HT-29 (cell line): Measurements from ENCODE around the gene CACUL1. TPM values are rescaled to one million over a fixed set of nuclear protein-coding genes. Genes with fewer than 3 reads are reported as not detected.
"Not testable (repeated sequence)": the region's sequence is repeated elsewhere in the genome, so short reads cannot be mapped to it uniquely, and the experiment has no call there.

Source experiments
- DNase-seq: peaks from one replicate; pipeline ENCODE4 v3.0.0-alpha.2; 2015; ENCODE audit warnings: low spot score
- total RNA-seq: library from RNA; depleted of rRNA; stranded (reverse); fragments of >200 nt; shearing (Covaris generic); gene quantifications from 2 replicates; pipeline ENCODE4 v1.2.3, GENCODE V29; 2014

The CACUL1 gene
- total RNA-seq, 1 experiment from 2014 or later = 34.2 TPM

DNA sequence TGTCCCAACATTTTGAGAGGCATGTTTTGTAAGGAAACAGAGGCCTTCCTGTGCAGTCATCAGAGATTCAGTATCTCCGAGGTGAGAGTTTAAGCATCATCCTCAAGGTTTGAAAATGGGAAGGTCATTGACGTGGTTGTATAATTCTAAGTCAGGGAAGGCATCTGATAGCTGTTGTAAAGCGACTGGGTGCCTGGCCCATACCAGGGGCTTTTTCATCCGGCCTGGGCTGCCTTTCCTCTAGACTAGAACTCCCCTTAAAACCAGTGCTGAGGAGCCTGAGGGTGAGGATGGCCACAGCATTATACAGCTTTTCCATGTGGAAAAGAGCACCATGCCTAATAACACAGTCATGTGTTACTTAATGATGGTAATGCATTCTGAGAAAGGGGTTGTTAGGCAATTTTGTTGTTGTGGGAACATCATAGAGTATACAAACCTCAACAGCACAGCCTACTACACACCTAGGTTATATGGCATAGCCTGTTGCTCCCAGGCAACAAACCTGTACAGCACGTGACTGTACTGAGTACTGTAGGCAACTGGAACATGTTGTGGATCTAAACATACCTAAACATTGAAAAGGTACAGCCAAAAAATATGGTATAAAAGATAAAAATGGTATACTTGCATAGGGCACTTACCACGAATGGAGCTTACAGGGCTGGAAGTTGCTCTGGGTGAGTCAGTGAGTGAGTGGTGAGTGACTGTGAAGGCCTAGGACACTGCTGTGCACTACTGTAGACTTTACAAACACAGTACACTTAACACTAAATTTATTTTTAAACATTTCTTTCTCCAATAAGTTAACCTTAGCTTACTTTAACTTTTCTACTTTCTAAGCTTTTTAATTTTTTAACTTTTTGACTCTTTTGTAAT is 13.5 kb upstream of the CACUL1 start:
- no peak for DNase-seq

DNA sequence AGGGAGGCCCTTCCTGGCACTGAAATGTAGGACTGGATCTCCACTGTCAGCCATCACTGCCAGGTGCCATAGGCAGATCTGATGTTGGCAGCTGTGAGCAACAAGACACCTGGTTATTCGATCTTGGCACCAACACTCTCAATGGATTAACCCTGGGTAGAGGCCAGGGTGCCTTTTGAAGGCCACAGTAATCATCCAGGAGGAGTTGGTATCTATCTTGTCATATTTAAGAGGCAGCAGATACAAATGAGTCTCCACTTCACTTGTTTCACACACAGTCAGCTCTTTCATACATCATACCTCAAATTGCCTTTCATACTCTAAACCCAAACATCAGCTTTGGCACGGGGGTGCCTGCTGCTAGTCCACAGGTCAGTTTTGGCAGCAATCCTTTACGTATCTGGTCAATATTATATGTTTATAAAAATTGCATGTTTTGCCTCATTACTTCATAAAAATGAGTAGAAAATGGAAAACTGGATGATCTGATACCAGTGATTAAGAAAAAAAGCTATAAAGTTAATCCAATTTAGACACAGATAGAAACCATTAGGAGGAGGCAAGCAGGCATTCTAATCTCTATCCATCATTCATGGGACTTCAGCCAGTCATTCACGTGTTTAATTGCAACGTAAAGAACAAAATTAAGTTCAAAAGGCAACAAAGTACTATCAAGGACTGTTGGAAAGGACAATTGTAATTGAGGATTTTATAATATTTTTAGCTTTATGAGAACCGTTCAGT is 12.7 kb upstream of the CACUL1 start:
- DNase-seq = no peak

DNA sequence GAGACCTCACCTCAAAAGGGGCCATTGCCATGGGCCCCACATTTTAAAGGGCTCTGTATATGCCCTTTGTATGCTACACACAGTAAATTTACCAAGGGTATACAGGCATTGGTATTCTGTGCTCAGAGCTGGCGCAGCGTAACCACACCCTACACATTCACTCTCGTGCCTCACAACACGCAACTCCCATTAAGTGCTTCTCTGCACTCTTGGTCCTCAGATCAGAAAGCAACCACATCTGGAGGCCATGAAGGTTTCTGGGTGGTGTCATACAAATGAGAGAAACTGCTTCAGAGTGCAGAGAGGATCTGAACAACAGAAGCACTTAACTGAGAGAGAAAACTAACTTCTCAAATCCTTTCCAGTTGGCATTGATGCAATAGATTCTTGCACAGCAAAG is 9.4 kb upstream of the CACUL1 start:
- DNase-seq = no peak

DNA sequence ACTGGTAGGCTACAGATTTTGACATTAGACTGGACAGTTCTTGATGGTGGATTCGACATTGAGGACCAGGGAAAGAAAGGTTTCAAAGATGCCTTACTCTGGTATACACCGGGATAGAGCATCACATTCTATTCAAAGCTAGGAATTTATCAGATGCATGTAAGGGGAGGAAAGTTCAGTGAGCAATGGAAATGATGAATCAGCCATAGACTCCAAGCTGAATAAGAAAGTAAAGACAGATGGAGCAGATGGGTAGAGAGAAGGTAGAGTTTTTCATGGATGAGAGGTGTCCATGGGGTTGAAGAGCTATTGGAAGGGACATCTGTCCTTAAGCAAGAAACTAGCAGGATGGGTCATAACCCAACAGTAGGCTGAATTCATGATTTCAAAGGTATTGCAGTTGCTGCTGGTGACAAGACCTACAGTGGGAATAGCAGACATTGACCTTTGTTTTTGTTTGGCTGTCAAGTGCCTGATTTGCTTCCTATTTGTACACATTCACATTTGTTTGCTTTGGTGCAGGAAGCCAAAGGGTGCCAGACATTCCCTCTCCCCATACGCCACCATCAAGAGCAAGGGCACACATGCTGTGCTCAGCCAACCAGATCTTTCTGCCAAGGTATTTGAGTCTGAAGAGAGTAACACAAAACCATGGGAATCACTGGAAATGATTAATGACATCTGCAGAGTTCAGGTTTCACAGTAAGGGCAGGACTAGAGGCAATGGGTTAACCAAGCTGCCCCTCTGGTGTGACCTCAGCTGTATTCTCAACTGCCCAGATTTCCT is 8.6 kb upstream of the CACUL1 start:
- DNase-seq = no peak

DNA sequence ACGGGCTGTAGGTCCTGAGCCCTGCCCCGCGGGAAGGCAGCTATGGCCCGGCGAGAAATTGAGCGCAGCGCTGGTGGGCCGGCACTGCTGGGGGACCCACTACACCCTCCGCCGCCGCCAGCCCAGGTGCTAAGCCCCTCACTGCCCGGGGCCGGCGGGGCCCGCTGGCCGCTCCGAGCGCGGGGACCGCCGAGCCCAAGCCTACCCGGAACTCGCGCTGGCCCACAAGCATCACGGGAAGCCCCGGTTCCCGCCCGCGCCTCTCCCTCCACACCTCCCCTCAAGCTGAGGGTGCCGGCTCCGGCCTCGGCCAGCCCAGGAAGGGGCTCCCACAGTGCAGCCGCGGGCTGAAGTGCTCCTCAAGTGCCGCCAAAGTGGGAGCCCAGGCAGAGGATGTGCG is 5.5 kb upstream of the CACUL1 start:
- no peak for DNase-seq

DNA sequence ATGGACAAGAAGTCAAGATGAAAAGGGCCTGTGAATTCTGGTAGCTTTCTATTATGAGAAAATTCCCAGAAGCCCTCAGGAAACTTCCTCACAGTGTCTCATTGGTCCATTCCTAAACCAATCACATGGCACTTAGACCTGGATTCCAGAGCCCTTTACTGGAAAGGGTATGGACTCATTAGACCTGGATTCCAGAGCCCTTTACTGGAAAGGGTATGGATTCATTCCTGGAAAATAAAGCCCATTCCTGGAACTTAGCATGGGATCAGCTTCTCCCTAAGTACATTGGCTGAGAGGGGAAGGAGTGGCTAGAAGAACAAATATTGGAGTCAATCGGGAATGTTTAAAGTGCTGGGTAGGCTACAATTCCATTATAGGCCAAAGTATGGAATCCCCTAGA is 3.7 kb upstream of the CACUL1 start:
- no peak for DNase-seq

GRCh38 chr10:118754229-118754555 is 578 bp downstream of the CACUL1 start:
- peak; percentile 64 for DNase-seq

GRCh38 chr10:118753331-118754228 is 1.2 kb downstream of the CACUL1 start:
- DNase-seq = no peak

GRCh38 chr10:118752409-118752808 is 2.4 kb downstream of the CACUL1 start:
- no peak for DNase-seq

DNA sequence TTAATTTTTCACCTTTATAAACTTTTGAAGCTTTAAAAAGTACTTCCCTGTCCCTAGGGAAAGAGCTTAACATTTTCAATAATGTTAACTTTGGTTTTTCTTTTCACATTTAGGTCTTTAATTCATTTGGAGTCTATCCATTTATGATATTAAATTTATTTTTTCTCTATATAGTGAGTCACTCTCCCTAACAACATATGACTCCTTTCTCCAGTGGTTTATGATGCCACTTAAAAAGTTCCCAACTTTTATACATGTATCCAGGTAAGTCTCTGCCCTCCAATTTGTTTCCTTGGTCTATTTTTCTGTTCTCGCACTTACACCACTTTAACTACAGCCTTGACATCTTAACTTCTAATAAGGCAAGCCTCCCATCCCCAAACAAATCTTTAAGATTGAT is 3.5 kb downstream of the CACUL1 start:
- no peak for DNase-seq

DNA sequence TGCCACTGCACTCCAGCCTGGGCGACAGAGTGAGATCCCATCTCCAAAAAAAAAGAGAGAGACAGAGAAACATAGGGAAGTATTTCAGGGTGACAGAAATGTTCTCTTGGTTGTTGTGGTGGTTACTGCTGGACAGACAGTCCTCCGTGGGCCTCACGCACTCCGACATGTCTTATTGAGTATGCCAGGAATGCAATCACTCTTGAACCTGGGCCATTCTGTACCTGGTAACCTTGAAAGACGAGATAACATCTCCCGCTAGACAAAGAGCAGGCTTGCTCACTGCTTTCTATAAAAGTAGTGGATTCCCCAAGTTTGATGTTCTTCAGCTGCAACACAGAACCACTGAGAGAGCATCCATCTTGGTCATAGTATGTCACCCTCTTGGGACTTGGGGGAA is 6.7 kb downstream of the CACUL1 start:
- DNase-seq = no peak

DNA sequence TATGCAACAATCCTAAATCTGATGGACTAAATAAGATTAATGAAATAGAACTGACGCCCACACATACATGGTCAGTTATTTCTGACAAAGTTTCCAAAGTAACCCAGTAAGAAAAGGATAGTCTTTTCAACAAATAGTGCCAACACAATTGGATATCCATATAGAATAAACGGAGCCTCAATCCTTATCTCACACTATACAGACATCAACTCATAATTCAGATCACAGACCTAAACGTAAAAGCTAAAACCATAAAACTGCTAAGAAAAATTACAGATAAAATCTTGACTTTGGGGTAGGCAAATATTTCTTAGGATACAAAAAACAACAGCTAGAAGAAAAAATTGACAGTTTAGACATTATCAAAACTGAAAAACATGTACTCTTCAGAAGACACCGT is 8.5 kb downstream of the CACUL1 start:
- no peak for DNase-seq

GRCh38 chr10:118745056-118745455 is 9.7 kb downstream of the CACUL1 start:
- DNase-seq = no peak

- not testable (repeated sequence) for DNase-seq
Measured at GRCh38 chr10:118744346-118744918, 10.3 kb downstream of the CACUL1 start.

DNA sequence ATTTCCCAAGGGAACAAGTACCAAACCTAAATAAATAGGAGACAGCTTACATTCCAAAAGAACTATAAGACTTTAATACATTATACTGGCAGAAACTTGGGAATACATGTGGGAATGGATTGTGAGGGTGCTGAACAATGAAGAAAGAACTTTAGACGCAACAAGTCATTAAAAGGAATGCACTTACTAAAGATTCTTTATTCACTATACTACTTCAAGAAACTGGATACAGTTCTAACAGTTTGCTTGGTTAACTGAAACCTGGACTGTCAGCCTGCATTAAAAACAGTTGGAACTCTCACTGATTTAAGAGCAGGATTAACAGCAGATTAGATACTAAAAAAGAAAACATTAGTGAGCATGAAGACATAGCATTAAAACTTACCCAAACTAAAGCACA is 12.0 kb downstream of the CACUL1 start:
- DNase-seq = no peak

DNA sequence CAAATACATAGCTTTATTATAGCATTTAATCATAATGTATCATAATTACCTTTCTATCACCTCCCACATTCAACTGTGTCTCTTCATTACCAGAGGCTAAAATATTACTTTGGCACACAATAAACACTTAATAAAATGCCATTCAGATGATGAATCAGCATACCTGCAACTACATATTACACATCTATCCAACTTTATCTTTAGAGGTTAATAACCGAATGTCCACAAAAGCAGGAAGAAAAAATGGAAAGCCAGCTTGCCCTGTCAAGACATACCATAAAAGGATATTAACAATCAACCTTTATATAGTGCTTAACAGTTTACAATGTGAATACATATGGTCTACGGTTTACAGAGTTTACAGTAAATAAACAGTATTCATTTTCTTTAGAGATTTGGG is 12.7 kb downstream of the CACUL1 start:
- DNase-seq = peak; percentile 14

- DNase-seq = no peak
Measured at GRCh38 chr10:118738406-118738805, 16.4 kb downstream of the CACUL1 start.

DNA sequence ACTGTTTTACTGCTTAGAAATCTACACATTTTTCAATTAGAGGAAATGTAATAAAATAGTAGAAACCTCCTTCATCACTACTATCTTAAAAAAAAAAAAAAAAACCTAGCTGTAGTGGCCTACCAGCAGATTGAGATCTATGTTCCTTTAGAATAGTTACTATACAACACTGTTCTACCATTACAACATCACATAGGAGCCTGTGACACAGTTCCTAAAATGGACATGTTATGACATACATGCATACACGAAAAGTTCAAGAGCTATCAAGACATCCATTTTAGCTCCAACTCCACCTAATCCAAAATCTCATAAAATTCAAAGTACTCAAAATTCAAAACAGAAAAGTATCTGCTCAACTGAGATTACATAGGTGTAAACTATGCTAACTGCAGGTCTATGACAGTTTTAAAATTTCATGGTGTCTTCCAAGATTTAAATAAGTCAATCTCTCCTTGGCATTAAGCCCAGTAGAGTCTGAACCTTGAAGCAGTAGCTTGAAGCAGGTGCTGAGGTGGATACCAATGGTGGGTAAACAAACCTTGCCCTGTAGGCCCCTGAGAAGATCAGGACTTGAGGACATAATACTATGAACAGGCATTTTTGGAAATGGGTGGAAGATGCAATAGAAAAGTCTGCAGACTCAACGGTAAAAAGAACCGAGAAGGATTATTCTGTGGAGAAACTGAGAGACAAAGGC is 17.0 kb downstream of the CACUL1 start:
- peak; percentile 20 for DNase-seq

DNA sequence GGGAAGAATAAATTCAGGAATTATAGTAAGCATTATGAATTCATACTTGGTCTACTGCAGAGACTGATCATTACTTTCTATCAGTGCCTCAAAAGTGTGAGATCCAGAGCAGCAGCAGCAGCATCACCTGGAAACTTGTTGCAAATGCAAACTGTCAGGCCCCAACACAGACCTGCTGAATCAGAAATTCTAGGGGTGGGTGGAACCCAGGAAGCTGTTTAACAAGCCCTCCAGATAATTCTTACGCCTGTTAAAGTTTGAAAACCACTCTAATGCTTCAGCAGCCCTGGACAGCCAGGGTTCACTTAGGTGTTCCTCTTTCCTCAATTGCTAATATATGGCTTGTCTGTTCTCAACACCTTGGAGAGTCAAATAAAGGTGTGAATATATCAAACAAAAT is 19.5 kb downstream of the CACUL1 start:
- DNase-seq = no peak

- DNase-seq = no peak
Measured at GRCh38 chr10:118734475-118734874, 20.3 kb downstream of the CACUL1 start.
